ENCODE data around the gene SHISA6.

DNA sequence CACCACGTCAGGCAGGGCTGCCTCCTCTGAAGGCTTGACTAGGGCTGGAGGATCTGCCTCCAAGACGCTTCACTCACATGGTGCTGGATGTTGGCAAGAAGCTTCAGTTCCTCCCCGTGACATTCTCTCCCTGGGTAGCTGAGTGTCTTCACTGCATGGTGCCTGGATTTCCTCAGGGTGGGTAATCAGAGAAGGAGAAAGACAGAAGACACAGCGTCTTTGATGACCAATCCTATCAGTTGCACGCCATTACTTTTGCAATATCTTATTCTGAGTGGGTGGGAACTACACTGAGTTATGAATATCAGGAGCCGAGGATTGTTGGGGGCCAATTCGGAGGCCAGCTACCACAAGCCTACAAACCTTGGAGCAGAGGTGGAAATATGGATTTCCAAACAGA, 139.7 kb downstream of the SHISA6 start:
- no peak for TF ChIP-seq EP300 (conservative IDR thresholded peaks at IDR 0.05; ENCODE audit: poor library complexity, severe bottlenecking)
- TF ChIP-seq, protein P1, sequence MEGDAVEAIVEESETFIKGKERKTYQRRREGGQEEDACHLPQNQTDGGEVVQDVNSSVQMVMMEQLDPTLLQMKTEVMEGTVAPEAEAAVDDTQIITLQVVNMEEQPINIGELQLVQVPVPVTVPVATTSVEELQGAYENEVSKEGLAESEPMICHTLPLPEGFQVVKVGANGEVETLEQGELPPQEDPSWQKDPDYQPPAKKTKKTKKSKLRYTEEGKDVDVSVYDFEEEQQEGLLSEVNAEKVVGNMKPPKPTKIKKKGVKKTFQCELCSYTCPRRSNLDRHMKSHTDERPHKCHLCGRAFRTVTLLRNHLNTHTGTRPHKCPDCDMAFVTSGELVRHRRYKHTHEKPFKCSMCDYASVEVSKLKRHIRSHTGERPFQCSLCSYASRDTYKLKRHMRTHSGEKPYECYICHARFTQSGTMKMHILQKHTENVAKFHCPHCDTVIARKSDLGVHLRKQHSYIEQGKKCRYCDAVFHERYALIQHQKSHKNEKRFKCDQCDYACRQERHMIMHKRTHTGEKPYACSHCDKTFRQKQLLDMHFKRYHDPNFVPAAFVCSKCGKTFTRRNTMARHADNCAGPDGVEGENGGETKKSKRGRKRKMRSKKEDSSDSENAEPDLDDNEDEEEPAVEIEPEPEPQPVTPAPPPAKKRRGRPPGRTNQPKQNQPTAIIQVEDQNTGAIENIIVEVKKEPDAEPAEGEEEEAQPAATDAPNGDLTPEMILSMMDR (IDR thresholded peaks at IDR 0.05; ENCODE audit: poor library complexity, severe bottlenecking) = no peak
- TF ChIP-seq RAD21 (conservative IDR thresholded peaks at IDR 0.05) = no peak
- TF ChIP-seq REST (IDR thresholded peaks at IDR 0.05; ENCODE audit: borderline replicate concordance) = no peak
- no peak for TF ChIP-seq POLR2AphosphoS5 (IDR thresholded peaks at IDR 0.05)
- no peak for TF ChIP-seq EZH2 (IDR thresholded peaks at IDR 0.05; ENCODE audit: borderline replicate concordance, insufficient read depth, low read length, poor library complexity, severe bottlenecking)
- no peak for TF ChIP-seq TAF1 (IDR thresholded peaks at IDR 0.05; ENCODE audit: low read depth)
- TF ChIP-seq MXI1 (conservative IDR thresholded peaks at IDR 0.05; ENCODE audit: poor library complexity, severe bottlenecking) = no peak
- no peak for TF ChIP-seq SMC3 (conservative IDR thresholded peaks at IDR 0.05; ENCODE audit: poor library complexity)
